Right cardiac atrium (tissue), 5 donors: ENCODE data around the gene ZNF616. TPM values are rescaled to one million over a fixed set of nuclear protein-coding genes. Genes with fewer than 3 reads are reported as not detected.
"Not testable (repeated sequence)": the region's sequence is repeated elsewhere in the genome, so short reads cannot be mapped to it uniquely, and the experiment has no call there.

Experiments used
- ATAC-seq, 2 donors: fragments of 200-7000 bp; cut with Tn5 transposase; one replicate each; pipeline versions ENCODE4 v1.8.0 to v1.9.1; 2020; ENCODE audit warnings: moderate library complexity in 2 of 2, mild to moderate bottlenecking in 1 of 2
- DNase-seq, 3 donors: peaks; one replicate each; pipeline ENCODE4 v3.0.0-alpha.2; 2020
- H3K27ac ChIP-seq: one replicate; pipeline ENCODE4 v1.5.1; 2013; ENCODE audit warnings: mild to moderate bottlenecking, low read length, control low read depth, moderate library complexity
- H3K27me3 ChIP-seq: one replicate; pipeline ENCODE4 v1.6.1; 2013; ENCODE audit not compliant: control insufficient read depth, insufficient read depth
- H3K4me1 ChIP-seq: one replicate; pipeline ENCODE4 v1.6.1; 2013; ENCODE audit warnings: low read length; ENCODE audit not compliant: control insufficient read depth, insufficient read depth
- H3K4me3 ChIP-seq: one replicate; pipeline ENCODE4 v1.5.1; 2013; ENCODE audit warnings: low read length, control low read depth
- H3K9me3 ChIP-seq: one replicate; pipeline ENCODE4 v1.6.1; 2013; ENCODE audit warnings: low read length; ENCODE audit not compliant: control insufficient read depth
- WGBS: extraction: QIAGEN DNeasy Blood & Tissue Kit; methylation state at CpG from one replicate; pipeline ENCODE4 v1.1.7; 2013; 5-methylcytosine and 5-hydroxymethylcytosine counted together
- intact Hi-C, 4 donors: fragments of 100-400 bp; cut with DNase I; formaldehyde crosslinking; loops; one replicate each; pipeline versions ENCODE4 v1.11.0 to v1.14.0; 2022 to 2023
- polyA plus RNA-seq: library from polyadenylated mRNA; stranded (reverse); fragments of 200-250 nt; gene quantifications from one replicate; pipeline ENCODE4 v1.2.3, GENCODE V29; 2013
- total RNA-seq, 4 donors: library from RNA; stranded (reverse); fragmentation: NEBNext Ultra II Directional; extraction: Animal tissue kit (Norgen Biotek cat#: 25700); gene quantifications; one replicate each; pipeline ENCODE4 v1.2.1, GENCODE V29; 2021
- donor health status: healthy with polysubstance abuse.
- donor health status: DM: no; HTN: yes; CAD: no.
- donor health status: DM: no; HTN: no; CAD: no.
- donor health status: DM: no; HTN: yes; CAD: no; lungs with severe emphysema.
- donor health status: DM: yes; HTN: yes; CAD: no.

The ZNF616 gene
- total and polyA plus RNA-seq, 5 donors = 1.6 to 8.2 (median 6.4) TPM

GRCh38 chr19:52102782-52103181 is 37.0 kb downstream of the ZNF616 start:
- no peak overlapping the region for H3K4me3 ChIP-seq
- 97% methylated on average over 1 of the region's 1 CpG for WGBS
- intact Hi-C loops = no loop called here
- DNase-seq (no peak), ATAC-seq (no peak)
- H3K9me3 ChIP-seq = no peaks in the 10 kb centered on the region
- H3K4me1 ChIP-seq = no peaks in the 10 kb centered on the region
- no peak overlapping the region for H3K27ac ChIP-seq
- H3K27me3 ChIP-seq = no peaks in the 10 kb centered on the region

- no peaks in the 10 kb centered on the region for H3K4me1 ChIP-seq
- intact Hi-C loops = no loop called here
- 80% methylated on average over 2 of the region's 2 CpGs for WGBS
- no peaks in the 10 kb centered on the region for H3K9me3 ChIP-seq
- DNase-seq (no peak), ATAC-seq (no peak)
- no peaks in the 10 kb centered on the region for H3K27me3 ChIP-seq
- no peak overlapping the region for H3K4me3 ChIP-seq
- no peak overlapping the region for H3K27ac ChIP-seq
These were observed 37.7 kb downstream of the ZNF616 start for GRCh38 chr19:52101866-52102562.

GRCh38 chr19:52099497-52100138 is 40.1 kb downstream of the ZNF616 start:
- Histone ChIP-seq H3K27ac (no peak overlapping the region), H3K9me3 (no peaks in the 10 kb centered on the region), H3K27me3 (no peaks in the 10 kb centered on the region), H3K4me3 (no peak overlapping the region), H3K4me1 (no peaks in the 10 kb centered on the region)
- 93% methylated on average over 2 of the region's 2 CpGs for WGBS
- intact Hi-C loops = no loop called here
- ATAC-seq = no peak
- DNase-seq = no peak

GRCh38 chr19:52096416-52096815 is 43.3 kb downstream of the ZNF616 start:
- H3K27me3 ChIP-seq, H3K4me1 ChIP-seq, H3K9me3 ChIP-seq, intact Hi-C loops, H3K27ac ChIP-seq, DNase-seq, H3K4me3 ChIP-seq, ATAC-seq: not testable (repeated sequence)
- 99% methylated on average over 3 of the region's 3 CpGs for WGBS

GRCh38 chr19:52095172-52096014 is 44.3 kb downstream of the ZNF616 start, which contains the start of gene ZNF841:
ZNF841 (minus strand) TSS chr19:52095765; CDS start chr19:52084801, 10,964 bp downstream.
- peak; percentile 98 to 99 (median 98) for DNase-seq
- no peaks in the 10 kb centered on the region for H3K27me3 ChIP-seq
- H3K27ac ChIP-seq = peak within 1 kb of the TSS; percentile 58
- peak within 1 kb of the TSS; percentile 92 for H3K4me3 ChIP-seq
- intact Hi-C loops = no loop called here
- WGBS = under 1% methylated on average over 59 of the region's 59 CpGs
- H3K4me1 ChIP-seq = peaks cover 6% of the 10 kb centered on the region
- ATAC-seq = peak; percentile 100
- H3K9me3 ChIP-seq = no peaks in the 10 kb centered on the region

- H3K9me3 ChIP-seq = no peaks in the 10 kb centered on the region
- 5% methylated on average over 12 of the region's 12 CpGs for WGBS
- peaks cover 7% of the 10 kb centered on the region for H3K4me1 ChIP-seq
These were observed 45.1 kb downstream of the ZNF616 start for GRCh38 chr19:52094526-52095130.

GRCh38 chr19:52086481-52086880 is 53.3 kb downstream of the ZNF616 start:
- peaks cover 2% of the 10 kb centered on the region for H3K4me1 ChIP-seq
- H3K9me3 ChIP-seq = no peaks in the 10 kb centered on the region
- DNase-seq = no peak
- intact Hi-C loops = no loop called here
- ATAC-seq = no peak
- H3K27me3 ChIP-seq = no peaks in the 10 kb centered on the region
- H3K4me3 ChIP-seq = no peak overlapping the region
- no peak overlapping the region for H3K27ac ChIP-seq

More at GRCh38 chr19:52094526-52095130, 45.1 kb downstream of the ZNF616 start:
- H3K27me3 ChIP-seq = no peaks in the 10 kb centered on the region
- intact Hi-C loops = no loop called here
- peak overlapping the region; percentile 92 for H3K4me3 ChIP-seq
- ATAC-seq (no peak), DNase-seq (no peak)
- H3K27ac ChIP-seq = no peak overlapping the region

GRCh38 chr19:52070496-52070895 is 69.2 kb downstream of the ZNF616 start:
- no peak for DNase-seq
- H3K9me3 ChIP-seq = peaks cover 14% of the 10 kb centered on the region
- H3K27ac ChIP-seq = no peak overlapping the region
- H3K4me3 ChIP-seq = no peak overlapping the region
- WGBS = 95% methylated on average over 5 of the region's 5 CpGs
- no peaks in the 10 kb centered on the region for H3K27me3 ChIP-seq
- intact Hi-C loops = no loop called here
- ATAC-seq = no peak
- H3K4me1 ChIP-seq = no peaks in the 10 kb centered on the region

- Histone ChIP-seq H3K27me3 (no peaks in the 10 kb centered on the region), H3K27ac (no peak overlapping the region), H3K9me3 (peaks cover 13% of the 10 kb centered on the region), H3K4me3 (no peak overlapping the region), H3K4me1 (no peaks in the 10 kb centered on the region)
- DNase-seq = no peak
- no peak for ATAC-seq
- intact Hi-C loops = no loop called here
- WGBS = 87% methylated on average over 2 of the region's 2 CpGs
These were observed 70.1 kb downstream of the ZNF616 start for GRCh38 chr19:52069653-52070052.

GRCh38 chr19:52066258-52066863 is 73.4 kb downstream of the ZNF616 start:
- no peaks in the 10 kb centered on the region for H3K27me3 ChIP-seq
- no peaks in the 10 kb centered on the region for H3K4me1 ChIP-seq
- ATAC-seq = no peak
- no peak overlapping the region for H3K4me3 ChIP-seq
- H3K9me3 ChIP-seq = peaks cover 16% of the 10 kb centered on the region
- no peak for DNase-seq
- H3K27ac ChIP-seq = no peak overlapping the region
- intact Hi-C loops = no loop called here
- 97% methylated on average over 6 of the region's 6 CpGs for WGBS
